ENCODE measurements around the gene NFATC1. TPM values are rescaled to one million over a fixed set of nuclear protein-coding genes. Genes with fewer than 3 reads are reported as not detected.

NFATC1 gene
- total and polyA plus RNA-seq, 2 donors from 2014 or later = 4.3 to 17.2 TPM

DNA sequence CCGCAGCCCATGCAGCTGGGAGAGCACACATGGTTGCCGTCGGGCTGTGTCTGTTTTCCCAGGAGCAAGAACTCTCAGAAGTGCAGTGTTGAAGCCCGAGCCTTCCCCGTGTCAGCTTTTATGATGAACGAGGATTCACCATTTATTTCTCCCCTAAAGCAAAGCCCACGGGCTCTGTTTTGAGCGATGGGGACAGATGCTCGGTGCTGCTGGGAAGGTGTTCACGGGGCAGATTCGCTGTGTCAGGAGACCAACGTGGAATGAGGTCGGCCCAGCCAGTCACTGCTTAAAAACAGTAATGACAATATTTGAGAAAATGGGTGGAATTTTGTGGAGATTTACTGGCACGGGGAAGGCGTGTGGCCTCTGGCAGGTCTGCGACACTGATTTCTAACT, 43.9 kb downstream of the NFATC1 start:
- Histone ChIP-seq H3K4me3 (ENCODE audit: low read length in 3 of 3) (no peak overlapping the region), H3K9me3 (ENCODE audit: control insufficient read depth in 2 of 3, insufficient read depth in 1 of 3, low read length in 3 of 3) (no peaks in the 10 kb centered on the region), H3K36me3 (ENCODE audit: control insufficient read depth in 2 of 3, insufficient read depth in 3 of 3, low read length in 3 of 3) (no peaks in the 10 kb centered on the region), H3K27ac (ENCODE audit: low read depth in 2 of 2, low read length in 2 of 2) (peak overlapping the region in 1 of 2 donors; percentile 59), H3K4me1 (ENCODE audit: control insufficient read depth in 2 of 3, insufficient read depth in 2 of 3, low read depth in 1 of 3, low read length in 3 of 3) (peaks cover 0 to 18% (median 3%) of the 10 kb centered on the region in 3 donors), H3K9ac (ENCODE audit: low read length in 3 of 3) (peak overlapping the region in 1 of 3 donors; percentile 34), H3K27me3 (ENCODE audit: control insufficient read depth, insufficient read depth, low read length) (no peaks in the 10 kb centered on the region)
- intact Hi-C loops (cut with DNase I) = no loop called here
- TF ChIP-seq, protein P1, sequence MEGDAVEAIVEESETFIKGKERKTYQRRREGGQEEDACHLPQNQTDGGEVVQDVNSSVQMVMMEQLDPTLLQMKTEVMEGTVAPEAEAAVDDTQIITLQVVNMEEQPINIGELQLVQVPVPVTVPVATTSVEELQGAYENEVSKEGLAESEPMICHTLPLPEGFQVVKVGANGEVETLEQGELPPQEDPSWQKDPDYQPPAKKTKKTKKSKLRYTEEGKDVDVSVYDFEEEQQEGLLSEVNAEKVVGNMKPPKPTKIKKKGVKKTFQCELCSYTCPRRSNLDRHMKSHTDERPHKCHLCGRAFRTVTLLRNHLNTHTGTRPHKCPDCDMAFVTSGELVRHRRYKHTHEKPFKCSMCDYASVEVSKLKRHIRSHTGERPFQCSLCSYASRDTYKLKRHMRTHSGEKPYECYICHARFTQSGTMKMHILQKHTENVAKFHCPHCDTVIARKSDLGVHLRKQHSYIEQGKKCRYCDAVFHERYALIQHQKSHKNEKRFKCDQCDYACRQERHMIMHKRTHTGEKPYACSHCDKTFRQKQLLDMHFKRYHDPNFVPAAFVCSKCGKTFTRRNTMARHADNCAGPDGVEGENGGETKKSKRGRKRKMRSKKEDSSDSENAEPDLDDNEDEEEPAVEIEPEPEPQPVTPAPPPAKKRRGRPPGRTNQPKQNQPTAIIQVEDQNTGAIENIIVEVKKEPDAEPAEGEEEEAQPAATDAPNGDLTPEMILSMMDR (IDR thresholded peaks at IDR 0.05; ENCODE audit: borderline replicate concordance, extremely low read depth, insufficient read depth) = no peak
- FAIRE-seq (no peak), DNase-seq (no peak)

GRCh38 chr18:79440316-79441110, 44.8 kb downstream of the NFATC1 start:
- Histone ChIP-seq H3K4me1 (ENCODE audit: control insufficient read depth in 2 of 3, insufficient read depth in 2 of 3, low read depth in 1 of 3, low read length in 3 of 3) (peaks cover 0 to 23% (median 3%) of the 10 kb centered on the region in 3 donors), H3K27me3 (ENCODE audit: control insufficient read depth, insufficient read depth, low read length) (no peaks in the 10 kb centered on the region), H3K4me3 (ENCODE audit: low read length in 3 of 3) (no peak overlapping the region), H3K9ac (ENCODE audit: low read length in 3 of 3) (no peak overlapping the region), H3K9me3 (ENCODE audit: control insufficient read depth in 2 of 3, insufficient read depth in 1 of 3, low read length in 3 of 3) (no peaks in the 10 kb centered on the region), H3K27ac (ENCODE audit: low read depth in 2 of 2, low read length in 2 of 2) (no peak overlapping the region), H3K36me3 (ENCODE audit: control insufficient read depth in 2 of 3, insufficient read depth in 3 of 3, low read length in 3 of 3) (no peaks in the 10 kb centered on the region)
- intact Hi-C loops (cut with DNase I) = no loop called here
- TF ChIP-seq, protein P1 (IDR thresholded peaks at IDR 0.05; ENCODE audit: borderline replicate concordance, extremely low read depth, insufficient read depth) = no peak
- no peak for DNase-seq
- no peak for FAIRE-seq

- no peak overlapping the region for H3K27ac ChIP-seq (ENCODE audit: low read depth in 2 of 2, low read length in 2 of 2)
- TF ChIP-seq, protein P1 (IDR thresholded peaks at IDR 0.05; ENCODE audit: borderline replicate concordance, extremely low read depth, insufficient read depth) = no peak
- no peaks in the 10 kb centered on the region for H3K27me3 ChIP-seq (ENCODE audit: control insufficient read depth, insufficient read depth, low read length)
- DNase-seq (no peak), FAIRE-seq (no peak)
- H3K9ac ChIP-seq (ENCODE audit: low read length in 3 of 3) = no peak overlapping the region
- H3K4me3 ChIP-seq (ENCODE audit: low read length in 3 of 3) = no peak overlapping the region
- H3K4me1 ChIP-seq (ENCODE audit: control insufficient read depth in 2 of 3, insufficient read depth in 2 of 3, low read depth in 1 of 3, low read length in 3 of 3) = peaks cover 0 to 24% (median 3%) of the 10 kb centered on the region in 3 donors
- no peaks in the 10 kb centered on the region for H3K9me3 ChIP-seq (ENCODE audit: control insufficient read depth in 2 of 3, insufficient read depth in 1 of 3, low read length in 3 of 3)
- intact Hi-C loops (cut with DNase I) = no loop called here
- no peaks in the 10 kb centered on the region for H3K36me3 ChIP-seq (ENCODE audit: control insufficient read depth in 2 of 3, insufficient read depth in 3 of 3, low read length in 3 of 3)
These were observed 45.7 kb downstream of the NFATC1 start for GRCh38 chr18:79441420-79441819.

Data from kidney (tissue), 14 donors.